Measurements from ENCODE around the gene TYROBP.

Gene TYROBP

DNA sequence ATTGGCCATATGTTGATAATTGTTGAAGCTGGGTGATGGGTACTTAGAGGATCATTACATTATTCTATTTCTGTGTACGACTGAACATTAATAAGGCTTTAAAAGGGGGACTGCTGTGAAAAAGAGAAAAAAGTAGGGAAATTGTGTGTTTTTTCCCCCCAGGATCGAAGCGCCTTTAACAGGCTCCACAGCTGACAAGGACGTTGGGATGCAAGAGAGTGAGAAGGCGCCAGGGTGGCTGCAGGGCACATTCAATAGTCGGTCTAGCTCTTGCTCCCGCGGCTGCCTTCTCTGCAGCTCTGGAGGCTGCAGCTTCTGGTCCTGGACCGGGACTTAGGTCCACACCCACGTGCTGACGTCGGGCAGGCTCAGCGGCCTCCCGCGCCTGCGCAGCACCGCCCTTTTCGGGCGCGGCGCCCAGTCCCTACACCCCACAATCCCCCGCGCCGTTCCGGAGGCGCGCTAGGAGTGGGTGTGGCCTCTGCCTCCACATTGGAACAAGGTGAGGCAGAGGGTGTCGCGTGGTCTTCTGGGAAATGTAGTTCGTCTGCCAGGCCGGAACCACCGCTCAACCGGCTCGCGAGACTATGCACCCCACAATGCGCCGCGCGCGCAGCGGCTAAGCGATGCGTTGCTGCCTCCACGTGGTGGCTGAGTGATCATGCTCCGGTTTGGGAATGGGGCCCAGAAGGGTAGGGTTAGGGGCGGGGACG lies 23.2 kb upstream of the TYROBP start:
- DNase-seq (ENCODE audit: extremely low spot score) = peak; percentile 98
- POLR2A ChIA-PET = interaction anchor here (0.7 to 2.3 kb wide), 13 partner anchors 9 to 185 kb away, joined by 3 to 8 read pairs (median 4); partner anchors contain the start of genes LIN37, NFKBID, PSENEN and THAP8
- TF ChIP-seq ELF4 (IDR thresholded peaks at IDR 0.05) (peak; percentile 25; the same call in 1 of the 2 replicates), HDGF (IDR thresholded peaks at IDR 0.05; ENCODE audit: borderline replicate concordance) (no peak), L3MBTL2 (conservative IDR thresholded peaks at IDR 0.05) (0 out of 2 replicates have a peak, but pooled peaks have one; percentile 44)
- CTCF ChIA-PET = interaction anchor here (0.6 to 1.0 kb wide), 9 partner anchors 18 to 286 kb away, joined by 3 to 5 read pairs (median 3); partner anchors contain the start of genes PSENEN, THAP8 and U2AF1L4

GRCh38 chr19:35929876-35930275 lies 21.8 kb upstream of the TYROBP start:
- no peak for DNase-seq (ENCODE audit: extremely low spot score)
- ChIA-PET POLR2A (interaction anchor here (2.3 kb wide), 1 partner anchor 47 kb away, joined by 8 read pairs; no protein-coding TSS in a partner anchor), CTCF (interaction anchor here (0.7 kb wide), 1 partner anchor 80 kb away, joined by 3 read pairs; no protein-coding TSS in a partner anchor)
- no peak for TF ChIP-seq NFRKB (IDR thresholded peaks at IDR 0.05)
- TF ChIP-seq ZNF384 (IDR thresholded peaks at IDR 0.05) = no peak
- TF ChIP-seq HDGF (IDR thresholded peaks at IDR 0.05; ENCODE audit: borderline replicate concordance) = no peak
- no peak for TF ChIP-seq BHLHE40 (IDR thresholded peaks at IDR 0.05; ENCODE audit: borderline replicate concordance)
- no peak for TF ChIP-seq FOXM1 (IDR thresholded peaks at IDR 0.05; ENCODE audit: borderline replicate concordance)
- no peak for TF ChIP-seq ARNT (IDR thresholded peaks at IDR 0.05)
- TF ChIP-seq L3MBTL2 (conservative IDR thresholded peaks at IDR 0.05) = no peak
- TF ChIP-seq ELF4 (IDR thresholded peaks at IDR 0.05) = no peak
- no peak for TF ChIP-seq TARDBP (IDR thresholded peaks at IDR 0.05)
- TF ChIP-seq CTBP1 (IDR thresholded peaks at IDR 0.05; ENCODE audit: borderline replicate concordance) = no peak
- no peak for TF ChIP-seq PKNOX1 (IDR thresholded peaks at IDR 0.05)
- TF ChIP-seq FOXK2 (IDR thresholded peaks at IDR 0.05) = no peak
- no peak for TF ChIP-seq SP1 (IDR thresholded peaks at IDR 0.05)

DNA sequence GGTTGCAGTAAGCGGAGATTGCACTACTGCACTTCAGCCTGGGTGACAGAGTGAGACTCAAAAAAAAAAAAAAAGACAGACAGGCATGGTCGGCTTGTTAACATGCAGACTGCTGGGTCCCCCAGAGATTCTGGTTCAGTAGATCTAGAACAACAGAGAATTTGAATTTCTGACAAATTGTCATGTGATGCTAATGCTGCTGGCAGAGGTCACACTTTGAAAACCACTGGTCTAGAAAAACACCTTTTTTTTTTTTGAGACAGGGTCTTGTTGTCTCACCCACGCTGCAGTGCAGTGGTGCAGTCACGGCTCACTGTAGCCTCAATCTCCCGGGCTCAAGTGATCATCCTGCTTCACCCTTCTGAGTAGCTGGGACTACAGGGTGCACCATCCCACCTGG lies 20.4 kb upstream of the TYROBP start:
- no peak for TF ChIP-seq BHLHE40 (IDR thresholded peaks at IDR 0.05; ENCODE audit: borderline replicate concordance)
- no peak for TF ChIP-seq L3MBTL2 (conservative IDR thresholded peaks at IDR 0.05)
- no peak for TF ChIP-seq ZNF384 (IDR thresholded peaks at IDR 0.05)
- TF ChIP-seq SP1 (IDR thresholded peaks at IDR 0.05) = no peak
- no peak for TF ChIP-seq HDGF (IDR thresholded peaks at IDR 0.05; ENCODE audit: borderline replicate concordance)
- no peak for TF ChIP-seq TARDBP (IDR thresholded peaks at IDR 0.05)
- no peak for TF ChIP-seq NFRKB (IDR thresholded peaks at IDR 0.05)
- TF ChIP-seq SUZ12 (IDR thresholded peaks at IDR 0.05) = no peak

DNA sequence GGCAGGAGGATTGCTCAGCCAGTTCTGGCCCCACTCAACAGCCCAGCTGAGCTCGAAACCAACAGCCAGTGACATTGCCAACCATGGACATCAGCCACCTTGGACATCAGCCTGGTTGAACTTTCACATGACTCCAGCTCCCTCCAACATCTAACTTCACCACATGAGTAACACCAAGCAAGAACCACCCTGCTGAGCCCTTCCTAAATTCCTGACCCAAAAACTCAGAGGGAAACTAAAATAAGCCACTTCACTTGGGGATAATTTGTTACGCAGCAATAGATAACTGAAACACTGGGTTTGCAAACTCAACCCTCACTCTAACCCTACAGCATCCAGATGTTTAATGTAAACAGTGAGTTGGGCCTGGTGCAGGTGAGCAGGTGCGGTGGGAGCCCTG lies 17.4 kb upstream of the TYROBP start:
- POLR2A ChIA-PET = interaction anchor here (0.6 to 0.9 kb wide), 2 partner anchors 42 to 91 kb away, joined by 3 read pairs; no protein-coding TSS in a partner anchor
- TF ChIP-seq FOXA1 (IDR thresholded peaks at IDR 0.05) (no peak), SP1 (IDR thresholded peaks at IDR 0.05) (no peak), FOXM1 (IDR thresholded peaks at IDR 0.05; ENCODE audit: borderline replicate concordance) (no peak), ZNF384 (IDR thresholded peaks at IDR 0.05) (no peak), NFRKB (IDR thresholded peaks at IDR 0.05) (no peak), BHLHE40 (IDR thresholded peaks at IDR 0.05; ENCODE audit: borderline replicate concordance) (no peak), ELF4 (IDR thresholded peaks at IDR 0.05) (no peak), L3MBTL2 (conservative IDR thresholded peaks at IDR 0.05) (no peak), PKNOX1 (IDR thresholded peaks at IDR 0.05) (no peak), HDGF (IDR thresholded peaks at IDR 0.05; ENCODE audit: borderline replicate concordance) (no peak), SUZ12 (IDR thresholded peaks at IDR 0.05) (no peak), TARDBP (IDR thresholded peaks at IDR 0.05) (no peak), ARNT (IDR thresholded peaks at IDR 0.05) (no peak)
- DNase-seq (ENCODE audit: extremely low spot score) = no peak
- CTCF ChIA-PET = interaction anchor here (0.6 kb wide), 1 partner anchor 66 kb away, joined by 3 read pairs; no protein-coding TSS in a partner anchor

More for the DNA sequence above, 20.4 kb upstream of the TYROBP start:
- DNase-seq (ENCODE audit: extremely low spot score) = no peak
- POLR2A ChIA-PET = no interaction called here
- CTCF ChIA-PET = no interaction called here

DNA sequence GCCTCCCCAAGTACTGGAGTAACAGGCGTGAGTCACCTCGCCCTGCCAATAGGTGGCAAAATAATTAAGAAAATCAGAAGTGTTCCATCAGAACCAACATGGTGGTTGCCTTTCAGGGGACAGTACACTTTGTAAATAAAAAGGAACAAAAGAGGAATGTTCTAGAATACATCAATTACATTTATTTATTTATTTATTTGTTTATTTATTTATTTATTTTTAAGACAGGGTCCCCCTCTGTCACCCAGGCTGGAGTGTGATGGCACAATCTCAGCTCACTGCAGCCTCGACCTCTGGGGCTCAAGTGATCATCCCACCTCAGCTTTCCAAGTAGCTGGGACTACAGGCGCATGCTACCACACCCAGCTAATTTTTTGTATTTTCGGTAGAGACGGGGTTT lies 12.9 kb upstream of the TYROBP start:
- TF ChIP-seq SUZ12 (IDR thresholded peaks at IDR 0.05) (no peak), ZNF384 (IDR thresholded peaks at IDR 0.05) (no peak), FOXA1 (IDR thresholded peaks at IDR 0.05) (no peak), NFRKB (IDR thresholded peaks at IDR 0.05) (no peak), L3MBTL2 (conservative IDR thresholded peaks at IDR 0.05) (no peak), LEF1 (IDR thresholded peaks at IDR 0.05; ENCODE audit: borderline replicate concordance) (no peak), BHLHE40 (IDR thresholded peaks at IDR 0.05; ENCODE audit: borderline replicate concordance) (no peak), HDGF (IDR thresholded peaks at IDR 0.05; ENCODE audit: borderline replicate concordance) (no peak)
- CTCF ChIA-PET = interaction anchor here (0.6 kb wide), 1 partner anchor 29 kb away, joined by 3 read pairs; no protein-coding TSS in a partner anchor
- POLR2A ChIA-PET = interaction anchor here (1.6 kb wide), 1 partner anchor 20 kb away, joined by 3 read pairs; the partner anchor contains the start of gene NFKBID
- DNase-seq (ENCODE audit: extremely low spot score) = no peak

GRCh38 chr19:35919306-35919705 lies 11.2 kb upstream of the TYROBP start:
- ChIA-PET POLR2A (no interaction called here), CTCF (no interaction called here)
- DNase-seq (ENCODE audit: extremely low spot score) = no peak
- TF ChIP-seq ARNT (IDR thresholded peaks at IDR 0.05) = no peak
- no peak for TF ChIP-seq FOXA1 (IDR thresholded peaks at IDR 0.05)
- no peak for TF ChIP-seq SUZ12 (IDR thresholded peaks at IDR 0.05)

- CTCF ChIA-PET = no interaction called here
- POLR2A ChIA-PET = no interaction called here
- TF ChIP-seq HDGF (IDR thresholded peaks at IDR 0.05; ENCODE audit: borderline replicate concordance) = no peak
- TF ChIP-seq CTBP1 (IDR thresholded peaks at IDR 0.05; ENCODE audit: borderline replicate concordance) = no peak
- no peak for TF ChIP-seq ELF4 (IDR thresholded peaks at IDR 0.05)
- no peak for TF ChIP-seq LEF1 (IDR thresholded peaks at IDR 0.05; ENCODE audit: borderline replicate concordance)
- TF ChIP-seq L3MBTL2 (conservative IDR thresholded peaks at IDR 0.05) = no peak
- TF ChIP-seq SUZ12 (IDR thresholded peaks at IDR 0.05) = no peak
- TF ChIP-seq FOXM1 (IDR thresholded peaks at IDR 0.05; ENCODE audit: borderline replicate concordance) = no peak
- TF ChIP-seq SP1 (IDR thresholded peaks at IDR 0.05) = no peak
- no peak for TF ChIP-seq FOXK2 (IDR thresholded peaks at IDR 0.05)
- no peak for DNase-seq (ENCODE audit: extremely low spot score)
Observed at GRCh38 chr19:35915443-35915842, 7.3 kb upstream of the TYROBP start.
